HL-60/S4 treated with phorbol 12-myristate 13-acetate at 8.2 ng/mL for 4 days and 3 days (cell line): Measurements from ENCODE around the gene SFN.
"Not testable (repeated sequence)": the region's sequence is repeated elsewhere in the genome, so short reads cannot be mapped to it uniquely, and the experiment has no call there.

ENCODE experiments used
- in situ Hi-C: fragments of 300-500 bp; cut with MboI; formaldehyde crosslinking; loops from 2 replicates; pipeline ENCODE4 v1.15.0; 2022; ENCODE audit warnings: low sequenced_read_pairs

The SFN gene

DNA sequence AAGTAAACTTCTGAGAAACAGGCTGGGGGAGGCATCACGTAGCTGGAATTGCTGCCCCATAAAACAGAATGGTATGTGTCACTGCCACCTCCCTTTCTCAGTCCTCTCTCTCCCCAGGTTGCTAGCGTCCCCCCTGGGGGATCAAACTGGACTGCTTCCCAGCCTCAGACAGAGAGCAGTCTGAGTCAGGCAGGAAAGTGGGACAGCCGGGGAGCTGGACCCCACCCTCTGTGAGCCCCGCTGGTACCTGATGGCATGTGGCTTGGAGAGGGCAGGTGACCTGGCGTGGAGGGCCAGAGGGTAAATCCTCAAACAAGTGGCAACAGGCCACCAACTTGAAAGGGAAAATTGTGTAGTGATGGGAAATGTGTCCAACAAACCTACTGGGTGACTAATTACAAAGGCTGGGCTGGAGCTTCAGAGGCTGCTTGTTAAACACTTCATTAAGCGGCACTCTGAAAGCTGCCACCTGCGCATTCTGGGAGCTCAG lies 1.0 kb upstream of the SFN start:
- in situ Hi-C loops, result no loop called here

DNA sequence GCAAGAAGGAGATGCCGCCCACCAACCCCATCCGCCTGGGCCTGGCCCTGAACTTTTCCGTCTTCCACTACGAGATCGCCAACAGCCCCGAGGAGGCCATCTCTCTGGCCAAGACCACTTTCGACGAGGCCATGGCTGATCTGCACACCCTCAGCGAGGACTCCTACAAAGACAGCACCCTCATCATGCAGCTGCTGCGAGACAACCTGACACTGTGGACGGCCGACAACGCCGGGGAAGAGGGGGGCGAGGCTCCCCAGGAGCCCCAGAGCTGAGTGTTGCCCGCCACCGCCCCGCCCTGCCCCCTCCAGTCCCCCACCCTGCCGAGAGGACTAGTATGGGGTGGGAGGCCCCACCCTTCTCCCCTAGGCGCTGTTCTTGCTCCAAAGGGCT lies 732 bp downstream of the SFN start:
- in situ Hi-C loops, result no loop called here

DNA sequence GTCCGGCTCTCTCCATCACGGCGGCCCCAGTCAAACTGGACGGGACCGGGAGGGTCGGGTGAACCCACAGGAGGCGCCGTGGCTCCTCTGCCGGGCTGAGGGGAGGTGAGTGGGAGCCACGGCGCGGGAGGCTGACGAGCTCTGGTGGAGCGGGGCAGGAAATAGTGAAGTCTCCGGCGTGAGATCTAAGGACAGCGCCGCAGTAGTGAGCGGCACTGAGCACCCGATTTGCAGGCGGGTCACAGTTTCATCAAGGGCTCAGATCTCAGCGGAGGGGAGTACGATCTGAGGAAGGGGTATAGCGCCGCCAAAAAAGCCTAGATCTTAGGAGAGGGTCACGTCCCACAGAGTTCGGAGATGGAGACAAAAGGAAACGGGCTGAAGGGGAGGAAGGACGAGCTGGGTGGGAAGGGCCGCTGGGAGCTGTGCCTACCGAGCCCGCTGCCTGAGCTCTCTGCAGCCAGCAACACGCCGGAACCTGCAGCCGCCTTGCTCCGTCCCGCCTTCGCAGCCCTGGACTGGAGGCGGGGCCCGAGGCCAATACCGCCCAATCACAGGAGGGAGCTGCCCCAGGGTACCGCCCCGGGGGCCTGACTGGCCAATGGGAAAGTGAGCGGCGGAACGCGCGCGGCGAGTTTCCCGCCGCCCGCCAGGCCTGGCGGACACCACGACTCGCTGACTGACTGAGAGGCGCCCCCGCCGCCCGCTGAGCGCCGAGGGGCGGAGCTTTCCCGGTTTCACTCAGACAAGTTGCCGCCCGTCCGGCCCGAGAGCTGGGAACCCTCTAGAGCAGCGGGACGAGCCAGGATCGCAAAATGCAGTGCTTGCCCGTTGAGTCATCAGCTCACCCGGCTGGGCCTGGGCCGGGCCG lies 1.9 kb downstream of the SFN start:
- in situ Hi-C loops, result no loop called here

DNA sequence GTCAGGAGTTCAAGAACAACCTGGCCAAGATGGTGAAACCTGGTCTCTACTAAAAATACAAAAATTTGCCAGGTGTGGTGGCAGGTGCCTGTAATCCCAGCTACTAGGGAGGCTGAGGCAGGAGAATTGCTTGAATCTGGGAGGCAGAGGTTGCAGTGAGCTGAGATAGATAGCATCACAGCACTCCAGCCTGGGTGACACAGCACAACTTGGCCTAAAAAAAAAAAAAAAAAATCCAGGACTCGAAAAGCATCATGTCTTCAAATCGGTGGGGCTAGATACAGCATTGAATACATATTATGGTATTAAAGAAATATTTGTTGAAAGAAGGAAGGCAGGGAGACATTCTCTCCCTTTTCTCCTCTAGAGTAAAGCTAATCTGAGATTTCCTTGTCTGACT lies 10.1 kb downstream of the SFN start:
- in situ Hi-C loops, result not testable (repeated sequence)

DNA sequence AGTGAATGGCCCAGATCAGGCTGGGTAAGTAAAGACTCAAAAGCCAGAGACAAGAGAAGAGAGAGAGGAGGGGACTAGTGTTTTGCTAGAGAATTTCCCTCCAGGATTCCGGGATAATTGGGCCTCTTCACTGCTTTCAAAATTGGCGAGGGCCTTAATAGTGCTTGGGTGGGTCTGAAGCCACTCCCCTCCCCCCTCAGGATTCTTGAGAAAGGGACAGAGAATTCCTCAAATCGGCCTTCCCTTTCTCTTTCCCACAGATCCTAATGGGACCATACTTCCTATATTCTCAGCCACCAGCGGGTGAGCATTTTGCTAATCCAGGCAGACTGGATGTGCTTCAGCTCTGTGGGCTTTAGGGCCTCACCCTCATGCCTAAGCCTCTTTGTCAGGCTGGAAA lies 11.9 kb downstream of the SFN start:
- in situ Hi-C loops, result no loop called here

DNA sequence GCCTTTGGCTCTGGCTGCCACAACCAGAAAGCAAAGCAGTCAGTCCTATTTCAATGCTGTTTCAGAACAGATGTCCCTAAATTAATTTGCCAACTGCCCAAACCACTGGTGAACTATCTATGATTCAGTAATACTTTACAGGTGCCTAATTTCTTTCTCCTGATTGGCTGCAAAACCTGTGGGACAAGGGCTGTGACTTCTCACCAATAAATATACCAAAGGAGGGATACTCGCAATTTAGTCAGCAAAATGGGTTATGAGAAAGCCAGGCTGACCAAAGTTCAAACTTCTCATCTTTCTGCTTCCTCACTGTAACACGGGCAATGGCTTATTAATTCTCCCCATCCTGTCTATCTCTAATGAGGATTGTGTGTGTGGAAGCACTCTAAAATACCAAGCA lies 14.4 kb downstream of the SFN start:
- in situ Hi-C loops, result no loop called here

DNA sequence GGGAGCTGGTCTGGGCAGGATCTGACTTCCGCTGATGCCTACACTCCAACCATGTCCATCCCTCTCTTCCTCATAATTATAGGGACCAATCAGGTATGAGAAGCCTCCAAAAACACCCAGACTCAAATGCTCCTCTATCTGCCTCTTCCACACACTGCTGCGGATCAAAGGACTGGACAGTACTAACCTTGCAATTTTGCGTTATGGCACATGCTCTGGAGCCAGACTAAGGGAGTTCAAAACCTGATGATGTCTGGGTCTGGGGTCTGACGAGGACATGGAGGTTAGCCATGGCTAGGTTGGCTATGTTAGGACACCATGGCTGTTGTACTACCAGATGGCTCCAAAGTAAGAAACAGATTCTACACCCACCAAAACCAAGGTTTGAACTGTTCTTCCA lies 16.8 kb downstream of the SFN start:
- in situ Hi-C loops, result no loop called here

DNA sequence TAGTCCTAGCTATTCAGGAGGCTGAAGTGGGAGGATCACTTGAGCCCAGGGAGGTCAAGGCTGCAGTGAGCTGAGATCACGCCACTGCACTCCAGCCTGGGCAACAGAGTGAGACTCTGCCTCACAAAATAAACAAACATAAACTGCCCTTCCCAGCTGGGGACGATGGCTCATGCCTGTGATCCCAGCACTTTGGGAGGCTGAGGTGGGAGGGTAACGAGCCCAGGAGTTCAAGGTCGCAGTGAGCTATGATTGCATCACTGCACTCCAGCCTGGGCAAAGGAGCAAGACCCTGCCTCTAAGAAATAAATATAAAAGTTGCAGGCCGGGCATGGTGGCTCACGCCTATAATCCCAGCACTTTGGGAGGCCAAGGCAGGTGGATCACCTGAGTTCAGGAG lies 18.7 kb downstream of the SFN start:
- in situ Hi-C loops, result not testable (repeated sequence)

DNA sequence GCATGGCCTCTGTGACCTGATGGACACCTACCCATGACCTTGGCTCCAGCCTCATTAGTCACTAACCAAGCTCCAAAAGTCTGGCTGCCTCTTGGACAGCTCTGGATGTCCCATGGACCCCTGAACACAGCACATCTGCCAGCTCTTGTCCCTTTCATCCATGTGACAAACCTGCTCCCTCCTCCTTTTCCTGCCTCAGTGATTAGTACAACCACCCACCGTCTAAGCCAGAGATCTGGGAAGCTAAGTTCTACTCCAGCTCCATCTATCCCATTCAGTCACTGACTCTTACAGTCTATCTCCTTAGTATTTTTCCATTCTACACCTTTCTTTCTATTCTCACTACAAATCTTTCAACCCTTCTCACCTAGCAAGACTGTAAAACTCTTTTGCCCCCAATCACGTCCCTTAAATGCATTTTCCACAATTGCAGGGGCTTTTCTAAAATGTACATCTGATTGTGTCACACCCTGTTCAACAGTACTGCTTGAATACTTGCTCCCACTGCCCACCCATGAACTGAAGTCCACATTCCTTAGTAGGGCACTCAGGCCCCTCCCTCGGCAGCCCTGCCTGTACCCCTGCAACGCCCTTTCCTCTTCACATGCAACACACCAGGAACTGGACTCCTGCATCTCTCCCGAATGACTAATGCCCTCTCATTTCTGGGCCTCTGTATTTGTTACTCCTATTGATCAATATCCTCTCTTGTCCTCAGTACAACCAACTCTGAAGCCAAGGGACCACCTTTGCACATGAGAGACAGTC lies 19.9 kb downstream of the SFN start:
- in situ Hi-C loops, result no loop called here

DNA sequence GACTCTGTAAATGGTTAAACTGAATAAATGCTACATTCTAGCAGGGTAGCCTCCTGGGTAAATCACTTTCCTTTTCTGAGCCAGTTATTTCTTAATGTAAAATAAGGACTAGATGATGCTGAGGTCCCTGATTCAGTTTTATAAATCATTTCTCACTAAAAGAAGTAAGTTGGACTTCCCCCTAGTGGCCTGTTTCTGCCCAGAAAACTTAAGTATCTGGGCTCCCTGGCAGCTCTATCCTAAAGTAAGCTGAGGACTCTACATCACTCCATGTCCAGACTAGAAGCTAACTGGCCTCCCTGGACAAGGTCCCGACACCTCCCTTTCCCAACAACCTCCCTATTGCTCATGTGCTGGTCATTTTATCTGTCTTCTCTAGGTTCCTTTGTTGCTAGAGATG lies 24.2 kb downstream of the SFN start:
- in situ Hi-C loops, result no loop called here

DNA sequence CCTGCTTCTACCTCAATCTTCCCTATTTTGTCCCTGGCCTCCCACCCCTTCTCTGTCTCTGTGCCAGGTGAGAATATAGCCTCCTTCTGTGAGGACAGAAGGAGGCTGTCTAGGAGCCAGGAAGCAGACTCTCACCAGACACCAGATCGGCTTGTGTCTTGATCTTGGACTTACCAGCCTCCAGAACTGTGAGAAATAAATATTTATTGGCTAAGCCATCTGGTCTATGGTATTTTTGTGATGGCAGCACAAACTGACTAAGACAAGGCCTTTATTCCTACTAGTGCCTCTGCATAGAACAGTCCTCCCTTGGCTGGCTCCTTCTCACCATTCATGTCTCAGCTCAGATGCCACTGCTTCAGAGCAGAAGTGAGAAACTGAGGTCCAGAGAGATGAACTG lies 25.3 kb downstream of the SFN start:
- in situ Hi-C loops, result no loop called here

DNA sequence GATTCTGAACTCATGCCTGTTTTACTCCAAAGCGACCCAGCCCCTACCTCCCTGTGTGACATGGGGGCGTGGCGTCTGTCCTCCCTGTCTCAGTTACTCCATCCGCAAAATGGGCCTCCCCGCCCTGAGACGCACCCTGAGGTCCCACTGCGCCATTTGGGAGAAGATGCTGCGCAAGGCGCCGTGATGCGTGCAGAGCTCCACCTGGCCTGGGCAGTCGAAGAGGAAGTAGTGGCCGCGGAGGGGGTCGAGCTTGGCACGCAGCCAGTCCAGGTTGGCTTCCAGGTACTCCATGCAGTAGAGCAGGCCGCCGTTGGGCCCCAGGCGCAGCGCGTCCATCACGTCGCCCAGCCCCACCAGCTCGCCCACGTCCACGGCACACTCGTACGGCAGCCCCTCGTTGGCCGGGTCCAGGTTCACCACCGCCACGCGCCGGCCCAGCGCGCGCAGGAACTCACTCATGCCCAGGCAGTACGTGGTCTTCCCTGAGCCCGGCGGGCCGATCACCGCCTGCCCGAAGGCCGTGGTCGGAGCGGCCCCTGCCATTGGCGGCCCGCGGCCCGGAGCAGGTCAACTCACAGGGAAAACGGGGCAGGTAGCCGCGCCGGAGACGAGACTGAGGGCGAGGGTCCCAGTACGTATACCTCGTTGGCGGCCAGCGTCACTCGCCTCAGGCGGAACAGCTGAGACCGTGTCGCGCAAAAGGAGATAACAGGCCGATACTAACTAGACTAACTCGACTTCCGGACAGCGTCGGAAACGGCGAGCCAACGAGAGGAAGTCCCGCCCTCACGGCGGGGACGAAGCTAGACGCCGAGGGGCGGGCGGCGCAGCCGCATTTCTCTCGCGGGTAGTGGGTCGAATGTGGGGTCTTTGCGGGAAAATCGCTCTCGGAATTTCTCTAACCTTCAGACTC lies 26.9 kb downstream of the SFN start, which contains the start of gene GPN2:
TSS of gene GPN2 (minus strand) at position 733 of the 916 bp plus-strand sequence. CDS start at position 546, 187 bp downstream.
- in situ Hi-C loops, result no loop called here

DNA sequence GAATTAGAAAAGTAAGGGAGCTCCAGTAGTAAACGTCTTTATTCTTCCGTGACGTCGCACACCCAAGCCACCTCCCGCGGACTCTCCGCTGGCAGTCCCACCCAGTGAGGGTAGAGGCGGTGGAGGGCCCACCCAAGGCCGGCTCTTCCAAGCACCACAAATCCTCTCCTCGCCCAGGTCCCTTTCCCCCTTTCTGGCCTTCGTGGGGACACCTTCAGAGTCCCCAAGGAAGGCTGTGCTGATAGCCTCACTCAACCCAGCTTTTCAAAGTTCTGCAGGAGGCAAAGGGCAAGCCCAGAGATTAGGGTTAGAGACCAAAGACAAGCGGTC lies 27.5 kb downstream of the SFN start:
- in situ Hi-C loops, result no loop called here

DNA sequence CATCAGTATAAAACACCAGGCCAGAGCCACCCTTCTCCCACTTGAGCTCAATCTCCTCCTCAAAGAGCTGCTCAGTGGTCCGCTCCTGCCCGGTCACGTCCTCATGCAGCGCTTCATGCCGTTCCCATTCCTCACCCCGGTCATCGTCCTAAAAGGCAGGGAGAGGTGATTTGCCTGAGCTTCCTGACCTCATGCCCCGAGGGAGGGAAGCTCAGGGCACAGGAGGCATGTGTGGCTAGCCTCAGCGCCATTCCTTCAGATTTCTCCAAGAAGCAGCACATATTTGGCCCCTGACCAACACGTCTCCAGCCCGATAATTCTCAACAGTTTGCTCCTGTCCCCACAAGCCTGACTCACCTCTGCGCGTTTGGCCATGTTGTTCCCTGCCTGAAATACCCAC lies 31.3 kb downstream of the SFN start:
- in situ Hi-C loops, result no loop called here

DNA sequence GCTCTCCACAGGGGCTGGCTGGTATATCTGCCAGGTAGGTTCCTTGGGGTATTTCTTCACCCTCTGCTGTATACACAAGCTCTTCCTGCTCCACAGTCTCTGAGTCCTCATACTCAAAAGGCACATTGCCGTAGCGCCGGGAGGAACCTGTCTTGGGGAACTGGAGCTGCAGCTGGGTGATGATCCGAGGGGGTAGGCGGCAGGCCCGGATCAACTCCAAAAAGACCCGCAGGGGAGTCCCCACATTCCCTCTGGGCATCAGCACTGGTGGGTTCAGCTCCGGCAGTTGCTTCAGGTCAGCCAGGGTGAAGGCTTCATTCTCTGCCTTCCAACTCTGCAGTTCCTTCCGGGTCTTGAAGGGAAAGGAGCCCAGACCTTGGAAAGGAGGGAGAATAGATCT lies 34.4 kb downstream of the SFN start:
- in situ Hi-C loops, result no loop called here

DNA sequence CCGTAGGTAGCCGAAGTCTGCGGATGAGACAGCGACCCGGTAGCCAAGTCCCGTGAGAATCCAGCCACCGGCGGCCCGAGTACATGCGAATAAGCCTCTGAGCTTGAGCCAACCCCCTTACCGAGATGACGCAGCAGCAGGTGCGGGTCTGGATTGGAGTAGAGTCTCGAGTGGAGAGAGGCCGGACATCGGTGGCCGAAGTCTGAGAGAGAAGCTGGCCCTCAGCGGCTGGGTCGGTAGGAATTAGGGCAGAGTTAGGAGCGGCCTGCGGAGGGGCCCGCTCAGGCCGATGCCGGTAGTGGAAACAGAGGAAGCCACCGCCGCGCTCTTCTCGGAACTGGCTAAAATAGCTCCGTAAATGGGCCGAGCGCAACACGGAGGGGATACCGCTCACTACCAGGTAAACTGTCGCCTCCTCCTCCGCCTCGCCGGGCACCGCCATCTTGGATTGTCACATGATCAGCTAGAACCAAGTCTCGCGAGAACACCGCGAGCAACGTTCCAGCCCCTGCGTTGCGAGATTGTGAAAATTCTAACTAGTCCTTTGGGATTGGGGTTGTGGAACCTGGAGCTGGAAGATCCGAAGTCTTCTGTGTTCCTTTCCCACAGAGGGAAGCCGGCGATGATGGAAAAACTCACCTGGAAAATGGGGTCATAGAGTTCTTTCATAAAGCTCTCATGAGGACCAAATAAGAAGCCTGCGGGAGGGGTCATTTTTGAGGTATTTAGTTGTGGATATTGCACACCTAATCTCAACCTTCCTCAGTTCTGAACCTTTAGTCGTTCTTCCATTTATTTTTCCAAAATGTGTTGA lies 37.3 kb downstream of the SFN start, which contains the start of gene GPATCH3:
TSS of gene GPATCH3 (minus strand) at position 467 of the 814 bp plus-strand sequence. CDS start at position 442, 25 bp downstream.
- in situ Hi-C loops, result no loop called here

DNA sequence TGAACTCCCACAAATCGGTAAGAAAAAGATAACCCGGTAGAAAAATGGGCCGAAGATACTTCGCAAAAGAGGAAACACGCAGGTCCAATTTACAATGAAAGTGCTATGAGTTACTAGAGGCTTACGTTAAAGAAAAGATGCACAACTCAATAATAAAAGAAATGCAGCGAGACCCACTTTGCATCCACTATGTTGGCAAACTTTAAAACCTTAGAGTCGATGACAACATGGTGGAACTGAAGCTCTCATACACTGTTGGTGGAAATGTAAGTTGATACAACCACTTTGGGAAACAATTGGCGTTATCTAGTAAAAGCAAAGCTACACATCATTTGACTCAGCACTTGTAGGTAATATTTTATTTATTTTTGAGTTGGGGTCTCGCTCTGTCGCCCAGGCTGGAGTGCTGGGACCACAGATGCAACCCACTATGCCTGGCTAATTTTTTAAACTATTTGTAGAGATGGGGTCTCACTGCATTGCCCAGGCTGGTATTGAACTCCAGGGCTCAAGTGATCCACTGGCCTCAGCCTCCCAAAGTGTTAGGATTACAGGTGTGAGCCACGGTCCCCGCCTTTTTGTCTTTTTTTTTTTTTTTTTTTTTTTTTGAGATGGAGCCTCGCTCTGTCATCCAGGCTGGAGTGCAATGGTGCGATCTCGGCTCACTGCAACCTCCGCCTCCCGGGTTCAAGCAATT lies 38.0 kb downstream of the SFN start:
- in situ Hi-C loops, result no loop called here

DNA sequence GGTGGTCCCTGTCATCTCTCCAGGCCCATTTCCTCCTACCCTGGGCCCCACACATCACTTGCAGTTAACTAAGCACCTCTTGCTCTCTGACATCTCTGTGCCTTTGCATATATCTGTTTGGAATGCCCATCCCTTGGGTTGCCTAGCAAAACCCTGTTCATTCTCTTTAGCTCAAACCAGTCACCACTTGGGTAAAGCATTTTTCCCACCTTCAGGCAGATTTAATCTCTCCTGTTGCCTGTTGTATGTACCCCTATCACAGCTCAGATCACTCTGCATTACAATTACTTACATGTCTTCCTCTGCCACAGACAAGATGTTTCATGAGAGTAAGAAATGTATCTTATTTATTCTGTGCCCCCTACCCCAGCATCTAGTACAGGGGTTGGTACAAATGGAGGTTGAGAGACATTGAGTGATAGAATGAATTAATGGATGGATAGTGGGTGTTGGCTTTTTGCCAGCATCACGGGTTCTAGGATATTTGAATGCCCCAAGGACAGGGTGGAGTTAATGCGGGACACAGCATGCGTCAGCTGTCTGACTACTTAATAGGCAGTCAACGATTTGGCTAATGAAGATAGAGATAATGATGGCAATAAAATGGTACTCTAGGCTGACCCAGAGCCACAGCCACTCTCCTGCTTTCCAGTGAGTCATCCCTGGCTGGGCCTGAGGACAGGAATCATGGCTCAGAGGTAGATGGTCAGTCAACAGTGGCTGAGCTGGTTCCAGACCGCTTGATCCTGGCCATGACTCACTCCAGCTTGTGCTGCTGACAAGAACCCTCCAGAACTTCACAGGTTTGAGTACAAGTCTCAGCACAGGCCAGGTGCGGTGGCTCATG lies 44.3 kb downstream of the SFN start:
- in situ Hi-C loops, result no loop called here

DNA sequence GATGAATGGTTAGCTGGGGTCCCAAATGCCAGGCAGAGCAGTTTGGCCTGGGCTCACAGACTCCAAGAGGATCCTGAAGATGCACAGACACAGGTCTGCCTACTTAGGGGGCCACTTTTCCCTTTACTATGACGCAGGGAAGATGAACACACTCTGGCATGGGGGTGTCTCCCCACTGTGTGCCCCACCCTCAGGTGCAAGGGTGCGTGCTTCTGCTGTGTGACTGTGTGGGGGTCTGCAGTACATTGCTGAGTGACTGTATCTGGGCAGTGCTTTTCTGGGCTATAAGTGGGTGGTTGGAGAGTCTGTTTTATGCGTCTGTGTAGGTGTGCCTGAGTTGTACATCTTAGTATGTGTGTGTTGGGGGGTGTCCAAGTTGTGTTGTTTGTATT lies 47.0 kb downstream of the SFN start:
- in situ Hi-C loops, result no loop called here
